GM23338 (cell line): ENCODE results near the gene PTK6. TPM values are rescaled to one million over a fixed set of nuclear protein-coding genes. Genes with fewer than 3 reads are reported as not detected.

ENCODE experiments used
- ATAC-seq: fragments of 200-7000 bp; cut with Tn5 transposase; 3 replicates; pipeline ENCODE4 v1.9.1; 2020
- DNase-seq: peaks from one replicate; pipeline ENCODE4 v3.0.0-alpha.2; 2015; ENCODE audit warnings: low spot score
- H2AFZ ChIP-seq: fragments of 200-600 bp; sonication (generic); 2 replicates; pipeline ENCODE4 v1.8.0; 2016; ENCODE audit warnings: antibody characterized with exemption, mild to moderate bottlenecking, moderate library complexity
- H3F3A ChIP-seq: fragments of 200-600 bp; sonication (generic); replicated peaks from 2 replicates; pipeline ENCODE4 v1.8.0; 2017; ENCODE audit warnings: antibody characterized with exemption, mixed run types, low read depth
- H3K27ac ChIP-seq: fragments of 200-600 bp; sonication (generic); 2 replicates; pipeline ENCODE4 v1.6.1; 2016; ENCODE audit warnings: low read depth
- H3K27me3 ChIP-seq: fragments of 200-600 bp; sonication (generic); 2 replicates; pipeline ENCODE4 v1.8.0; 2016; ENCODE audit warnings: mild to moderate bottlenecking, mixed run types, moderate library complexity; ENCODE audit not compliant: insufficient read depth
- H3K36me3 ChIP-seq: fragments of 200-600 bp; sonication (generic); 2 replicates; pipeline ENCODE4 v1.8.0; 2016; ENCODE audit warnings: mild to moderate bottlenecking; ENCODE audit not compliant: insufficient read depth
- H3K4me1 ChIP-seq: fragments of 200-600 bp; sonication (generic); 2 replicates; pipeline ENCODE4 v1.8.0; 2016; ENCODE audit warnings: mild to moderate bottlenecking, moderate library complexity; ENCODE audit not compliant: insufficient read depth
- H3K4me2 ChIP-seq: fragments of 200-600 bp; sonication (generic); 2 replicates; pipeline ENCODE4 v1.7.1; 2017; ENCODE audit warnings: mixed run types
- H3K4me3 ChIP-seq: fragments of 200-600 bp; sonication (generic); 2 replicates; pipeline ENCODE4 v1.6.1; 2016; ENCODE audit warnings: mixed run types
- H3K79me2 ChIP-seq: fragments of 200-600 bp; sonication (generic); replicated peaks from 2 replicates; pipeline ENCODE4 v1.8.0; 2017; ENCODE audit warnings: mild to moderate bottlenecking; ENCODE audit not compliant: insufficient read depth
- H3K9me2 ChIP-seq: fragments of 200-600 bp; sonication (generic); 2 replicates; pipeline ENCODE4 v1.8.0; 2017; ENCODE audit not compliant: insufficient read depth
- H4K20me1 ChIP-seq: fragments of 200-600 bp; sonication (generic); replicated peaks from 2 replicates; pipeline ENCODE4 v1.8.0; 2017; ENCODE audit warnings: mild to moderate bottlenecking; ENCODE audit not compliant: insufficient read depth
- H3K27ac Mint-ChIP-seq: 2 replicates; pipeline ENCODE4 v1.8.0; 2020; ENCODE audit warnings: inconsistent platforms, mild to moderate bottlenecking, moderate library complexity, mixed read lengths
- H3K27me3 Mint-ChIP-seq: 3 replicates; pipeline ENCODE4 v1.8.0; 2022; ENCODE audit warnings: low read depth, mild to moderate bottlenecking, moderate library complexity, mixed read lengths, inconsistent platforms; ENCODE audit not compliant: insufficient read depth, poor library complexity
- H3K36me3 Mint-ChIP-seq: 3 replicates; pipeline ENCODE4 v1.8.0; 2021; ENCODE audit warnings: low read depth, mild to moderate bottlenecking, inconsistent platforms, moderate library complexity, mixed read lengths
- H3K4me1 Mint-ChIP-seq: 3 replicates; pipeline ENCODE4 v1.8.0; 2020; ENCODE audit warnings: mild to moderate bottlenecking, inconsistent platforms, mixed read lengths
- H3K4me3 Mint-ChIP-seq: 3 replicates; pipeline ENCODE4 v1.8.0; 2021; ENCODE audit warnings: moderate library complexity, mild to moderate bottlenecking, inconsistent platforms, mixed read lengths
- H3K9me3 Mint-ChIP-seq: 3 replicates; pipeline ENCODE4 v1.8.0; 2020; ENCODE audit warnings: moderate library complexity, mild to moderate bottlenecking, inconsistent platforms, mixed read lengths
- CREB1 ChIP-seq: fragments of 250-450 bp; sonication (Bioruptor Pico); IDR thresholded peaks from 2 replicates; pipeline ENCODE4 v1.5.0; 2020; ENCODE audit warnings: low read depth, mild to moderate bottlenecking, moderate library complexity
- EZH2 ChIP-seq: fragments of 200-600 bp; sonication (generic); IDR thresholded peaks from one replicate; pipeline ENCODE4 v1.8.0; 2017; ENCODE audit warnings: antibody characterized with exemption, mild to moderate bottlenecking, low read depth; ENCODE audit not compliant: unreplicated experiment
- JUNB ChIP-seq: IDR thresholded peaks from one replicate; pipeline ENCODE4 v1.6.1; 2016; ENCODE audit warnings: antibody characterized with exemption; ENCODE audit not compliant: unreplicated experiment
- NANOG ChIP-seq: IDR thresholded peaks from 2 replicates; pipeline ENCODE4 v1.6.1; 2016; ENCODE audit warnings: antibody characterized with exemption, borderline replicate concordance
- POLR2AphosphoS5 ChIP-seq: IDR thresholded peaks from 2 replicates; pipeline ENCODE4 v1.6.1; 2016; ENCODE audit warnings: antibody characterized with exemption, low read depth
- STAT1 ChIP-seq: IDR thresholded peaks from one replicate; pipeline ENCODE4 v1.6.1; 2016; ENCODE audit warnings: antibody characterized with exemption; ENCODE audit not compliant: unreplicated experiment
- ZNF114 ChIP-seq: fragments of 250-450 bp; sonication (Bioruptor Pico); IDR thresholded peaks from 2 replicates; pipeline ENCODE4 v1.5.0; 2020; ENCODE audit warnings: mild to moderate bottlenecking, moderate library complexity
- ZNF331 ChIP-seq: fragments of 250-450 bp; sonication (Bioruptor Pico); IDR thresholded peaks from 2 replicates; pipeline ENCODE4 v1.5.0; 2020; ENCODE audit warnings: low read depth, mild to moderate bottlenecking, moderate library complexity
- polyA plus RNA-seq: library from polyadenylated mRNA; unstranded; fragments of >200 nt; fragmentation: Nextera tagmentation; extraction: Ambion mirVana; gene quantifications from 2 replicates; pipeline ENCODE4 v1.2.1, GENCODE V29; 2016
- total RNA-seq: library from RNA; depleted of rRNA; stranded (reverse); fragments of >200 nt; shearing (Covaris generic); gene quantifications from 2 replicates; pipeline ENCODE4 v1.2.3, GENCODE V29; 2014
- TF ChIP-seq, protein P1 (sequence below): IDR thresholded peaks from 2 replicates; pipeline ENCODE4 v1.6.1; 2016; ENCODE audit warnings: antibody characterized with exemption
- TF ChIP-seq, protein P2 (sequence below): IDR thresholded peaks from one replicate; pipeline ENCODE4 v1.6.1; 2018; ENCODE audit warnings: antibody characterized with exemption; ENCODE audit not compliant: unreplicated experiment

PTK6 gene
- total and polyA plus RNA-seq, 2 experiments from 2014 or later: 0.28 TPM; not detected in 1

DNA sequence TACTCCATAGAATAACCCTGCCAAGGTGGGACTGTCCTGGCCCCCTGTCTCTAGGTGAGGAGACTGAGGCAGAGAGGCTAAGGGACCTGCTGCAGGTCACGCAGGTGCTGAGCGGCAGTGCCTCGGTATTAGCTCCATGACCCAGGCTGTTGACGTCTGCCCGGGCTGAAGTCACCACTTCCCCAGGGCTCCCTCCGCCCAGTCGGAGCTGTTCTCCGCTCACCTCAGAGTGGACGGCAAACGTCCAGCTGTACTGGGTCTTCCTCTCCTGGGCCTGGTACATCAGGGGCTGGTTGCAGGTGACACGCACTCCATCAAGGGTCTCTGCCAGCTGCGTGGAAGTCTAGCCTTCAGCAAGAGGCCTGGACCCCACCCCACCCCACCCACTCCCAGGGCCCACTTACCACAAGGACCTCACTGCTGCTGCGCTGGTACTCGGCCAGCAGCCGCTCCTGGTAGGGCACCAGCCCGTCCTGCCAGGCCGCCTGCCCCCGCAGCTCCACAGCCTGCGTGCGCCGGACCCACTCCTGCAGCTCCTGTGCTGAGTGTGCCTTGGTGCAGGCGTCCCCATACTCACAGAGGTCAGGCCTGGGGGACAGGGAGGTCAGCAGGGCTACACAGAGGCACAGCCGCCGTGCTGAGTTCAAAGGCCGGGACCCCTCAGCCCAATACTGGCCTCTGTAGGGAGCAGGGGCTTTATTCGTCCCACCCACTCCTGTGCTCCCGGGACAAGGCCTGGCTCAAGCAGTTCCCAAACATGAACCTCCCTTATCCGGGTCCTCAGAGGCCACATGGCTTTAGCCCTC is 33.3 kb upstream of the PTK6 start (continued):
- TF ChIP-seq EZH2 (no peak), ZNF331 (no peak), JUNB (no peak), STAT1 (no peak), POLR2AphosphoS5 (no peak)
- TF ChIP-seq, protein P1, sequence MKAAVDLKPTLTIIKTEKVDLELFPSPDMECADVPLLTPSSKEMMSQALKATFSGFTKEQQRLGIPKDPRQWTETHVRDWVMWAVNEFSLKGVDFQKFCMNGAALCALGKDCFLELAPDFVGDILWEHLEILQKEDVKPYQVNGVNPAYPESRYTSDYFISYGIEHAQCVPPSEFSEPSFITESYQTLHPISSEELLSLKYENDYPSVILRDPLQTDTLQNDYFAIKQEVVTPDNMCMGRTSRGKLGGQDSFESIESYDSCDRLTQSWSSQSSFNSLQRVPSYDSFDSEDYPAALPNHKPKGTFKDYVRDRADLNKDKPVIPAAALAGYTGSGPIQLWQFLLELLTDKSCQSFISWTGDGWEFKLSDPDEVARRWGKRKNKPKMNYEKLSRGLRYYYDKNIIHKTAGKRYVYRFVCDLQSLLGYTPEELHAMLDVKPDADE: no peak
- TF ChIP-seq, protein P2, sequence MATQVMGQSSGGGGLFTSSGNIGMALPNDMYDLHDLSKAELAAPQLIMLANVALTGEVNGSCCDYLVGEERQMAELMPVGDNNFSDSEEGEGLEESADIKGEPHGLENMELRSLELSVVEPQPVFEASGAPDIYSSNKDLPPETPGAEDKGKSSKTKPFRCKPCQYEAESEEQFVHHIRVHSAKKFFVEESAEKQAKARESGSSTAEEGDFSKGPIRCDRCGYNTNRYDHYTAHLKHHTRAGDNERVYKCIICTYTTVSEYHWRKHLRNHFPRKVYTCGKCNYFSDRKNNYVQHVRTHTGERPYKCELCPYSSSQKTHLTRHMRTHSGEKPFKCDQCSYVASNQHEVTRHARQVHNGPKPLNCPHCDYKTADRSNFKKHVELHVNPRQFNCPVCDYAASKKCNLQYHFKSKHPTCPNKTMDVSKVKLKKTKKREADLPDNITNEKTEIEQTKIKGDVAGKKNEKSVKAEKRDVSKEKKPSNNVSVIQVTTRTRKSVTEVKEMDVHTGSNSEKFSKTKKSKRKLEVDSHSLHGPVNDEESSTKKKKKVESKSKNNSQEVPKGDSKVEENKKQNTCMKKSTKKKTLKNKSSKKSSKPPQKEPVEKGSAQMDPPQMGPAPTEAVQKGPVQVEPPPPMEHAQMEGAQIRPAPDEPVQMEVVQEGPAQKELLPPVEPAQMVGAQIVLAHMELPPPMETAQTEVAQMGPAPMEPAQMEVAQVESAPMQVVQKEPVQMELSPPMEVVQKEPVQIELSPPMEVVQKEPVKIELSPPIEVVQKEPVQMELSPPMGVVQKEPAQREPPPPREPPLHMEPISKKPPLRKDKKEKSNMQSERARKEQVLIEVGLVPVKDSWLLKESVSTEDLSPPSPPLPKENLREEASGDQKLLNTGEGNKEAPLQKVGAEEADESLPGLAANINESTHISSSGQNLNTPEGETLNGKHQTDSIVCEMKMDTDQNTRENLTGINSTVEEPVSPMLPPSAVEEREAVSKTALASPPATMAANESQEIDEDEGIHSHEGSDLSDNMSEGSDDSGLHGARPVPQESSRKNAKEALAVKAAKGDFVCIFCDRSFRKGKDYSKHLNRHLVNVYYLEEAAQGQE: no peak

DNA sequence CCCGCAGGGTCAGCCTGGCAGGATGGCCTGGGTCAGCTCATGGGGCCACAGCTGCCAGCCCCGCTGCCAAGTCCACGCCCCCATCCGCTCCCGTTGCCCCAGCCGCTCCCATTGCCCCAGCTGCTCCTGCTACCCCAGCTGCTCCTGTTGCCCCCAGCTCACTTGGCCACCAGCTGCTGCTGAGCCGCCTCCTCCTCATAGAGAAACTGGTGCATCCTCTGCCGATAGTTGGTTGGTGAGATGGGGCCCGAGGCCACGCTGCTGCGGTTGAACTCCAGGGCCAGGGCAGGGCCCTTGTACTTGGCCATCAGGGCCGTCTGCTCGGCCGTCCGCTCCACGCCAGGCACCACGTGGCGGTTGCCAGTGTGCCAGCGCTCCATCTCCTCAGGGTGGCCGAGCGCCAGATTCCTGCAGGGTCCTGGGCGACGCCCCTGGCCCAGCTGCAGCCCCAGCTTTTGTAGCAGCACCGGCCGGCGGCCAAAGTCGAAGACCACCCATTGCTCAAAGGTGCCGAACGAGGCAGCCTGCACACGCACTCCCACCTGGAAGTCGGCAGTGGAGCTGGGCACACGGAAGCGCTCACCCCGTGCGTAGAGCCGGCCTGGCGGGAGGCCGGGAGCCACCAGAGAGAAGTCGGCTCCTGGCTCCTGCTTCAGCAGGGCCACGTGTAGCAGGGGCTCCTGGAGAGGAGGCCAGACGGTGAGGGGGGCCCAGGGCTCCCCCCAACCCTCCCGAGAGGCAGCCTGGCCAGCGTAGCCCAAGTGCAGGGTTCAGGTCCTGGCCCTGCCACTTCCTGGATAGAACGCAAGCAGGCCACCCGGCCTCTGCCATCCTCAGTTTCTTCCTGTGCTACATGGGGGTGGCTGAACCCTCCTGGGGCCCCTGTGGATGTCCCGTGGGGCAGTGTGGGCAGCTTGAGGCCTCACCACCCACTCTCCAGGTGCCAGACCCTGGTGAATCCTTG is 32.1 kb upstream of the PTK6 start:
- no peaks in the 10 kb centered on the region; the same call in 1 of the 2 replicates for H3K4me1 ChIP-seq
- H3F3A ChIP-seq: 0 out of 2 replicates have a peak, but pooled peaks cover 4% of the 10 kb centered on the region
- Mint-ChIP-seq H3K27me3 (no peaks in the 10 kb centered on the region), H3K9me3 (no peaks in the 10 kb centered on the region), H3K27ac (no peak overlapping the region), H3K4me3 (no peak overlapping the region), H3K4me1 (no peaks in the 10 kb centered on the region), H3K36me3 (no peaks in the 10 kb centered on the region)
- H3K36me3 ChIP-seq: no peaks in the 10 kb centered on the region
- no peaks in the 10 kb centered on the region for H3K27me3 ChIP-seq
- H3K27ac ChIP-seq: no peak overlapping the region
- DNase-seq (no peak), ATAC-seq (no peak)
- no peaks in the 10 kb centered on the region for H3K79me2 ChIP-seq
- no peak for TF ChIP-seq NANOG
- TF ChIP-seq ZNF114 (CRISPR knock-in tag): no peak
- no peak for TF ChIP-seq JUNB
- TF ChIP-seq CREB1 (CRISPR knock-in tag): no peak
- TF ChIP-seq ZNF331: no peak
- TF ChIP-seq POLR2AphosphoS5: no peak
- H2AFZ ChIP-seq: no peak overlapping the region
- no peaks in the 10 kb centered on the region for H4K20me1 ChIP-seq
- no peak overlapping the region for H3K4me3 ChIP-seq
- H3K9me2 ChIP-seq: no peaks in the 10 kb centered on the region
- no peak overlapping the region for H3K4me2 ChIP-seq
